ENCODE results near the gene ACOXL.
"Not testable (repeated sequence)": the region's sequence is repeated elsewhere in the genome, so short reads cannot be mapped to it uniquely, and the experiment has no call there.

Gene ACOXL

DNA sequence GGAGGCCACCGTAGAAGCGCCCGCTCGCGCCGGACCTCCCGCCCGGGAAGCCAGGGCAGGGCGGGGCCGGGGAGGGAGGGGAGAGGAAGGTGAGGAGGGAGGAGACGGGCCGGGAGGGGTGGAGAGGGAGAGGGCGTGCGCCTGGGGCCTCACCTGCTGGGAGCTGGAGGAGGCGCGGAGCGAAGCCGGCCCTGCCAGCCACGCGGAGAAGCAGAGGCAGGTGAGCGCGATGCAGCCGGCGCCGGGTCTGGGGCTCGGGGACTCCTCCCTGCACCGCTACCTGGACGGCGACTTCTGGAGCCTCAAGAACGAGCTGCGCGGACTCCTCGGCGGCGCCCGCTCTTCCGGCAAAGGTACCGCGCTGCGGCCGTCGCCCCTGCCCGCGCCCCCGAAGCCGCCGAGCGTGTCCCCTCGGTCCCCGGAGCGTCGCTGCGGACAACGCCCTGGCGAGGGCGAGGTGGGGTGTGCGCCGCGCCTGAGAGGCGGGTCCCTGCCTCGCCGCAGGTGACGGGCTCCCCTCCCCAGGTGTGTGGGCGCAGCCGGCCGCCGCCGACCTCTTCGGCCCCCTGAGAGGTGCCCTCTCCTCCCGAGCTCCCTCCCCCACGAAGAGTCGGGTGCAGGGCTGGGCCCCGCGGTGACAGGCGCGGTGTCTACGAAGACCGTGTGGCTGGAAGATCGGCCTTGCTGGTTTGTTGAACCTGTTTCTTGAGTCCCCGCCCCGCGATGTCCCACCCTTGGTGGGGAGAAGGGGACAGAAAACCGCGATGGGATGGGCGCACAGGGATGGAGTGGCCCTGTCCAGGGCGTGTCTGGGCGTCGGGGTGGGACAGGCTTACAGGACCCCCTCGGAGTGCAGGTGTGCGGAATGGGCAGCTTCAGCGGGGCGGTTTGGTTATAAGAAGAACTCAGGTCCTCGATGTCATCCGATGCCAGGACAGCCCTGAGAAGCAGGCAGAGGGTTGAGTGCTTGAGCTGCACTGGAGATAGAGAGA is at the start of gene ACOXL:
TSS of gene ACOXL (plus strand) at position 152 of the 992 bp plus-strand sequence. CDS start 35,817 bp downstream, outside the sequence.
- no peak for DNase-seq
- in situ Hi-C loops (cut with HindIII; ENCODE audit: low pct_ligation_motif_present, low pct_unique_long_range_greater_than_20kb, low sequenced_read_pairs) = no loop called here

DNA sequence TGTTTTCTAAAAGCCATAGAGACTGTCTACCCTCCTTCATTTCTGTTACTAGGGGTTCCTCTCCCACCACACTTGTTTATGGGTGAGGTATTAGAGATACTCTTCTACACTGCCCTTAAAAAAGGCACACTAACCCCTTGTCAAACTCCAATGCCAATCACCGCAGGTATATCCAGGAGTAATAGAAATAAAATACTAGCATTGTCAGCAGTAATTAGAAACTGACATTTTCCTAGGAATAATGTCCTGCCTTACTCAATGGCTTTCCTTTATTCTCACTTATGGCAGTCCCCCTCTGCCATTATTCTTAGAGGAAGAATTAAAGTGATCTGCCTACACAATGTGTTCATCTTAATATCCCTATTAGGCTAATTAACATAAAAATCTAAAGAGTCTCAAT is 49.5 kb upstream of the ACOXL start:
- DNase-seq = no peak
- in situ Hi-C loops (cut with HindIII; ENCODE audit: low pct_ligation_motif_present, low pct_unique_long_range_greater_than_20kb, low sequenced_read_pairs) = no loop called here

- in situ Hi-C loops (cut with HindIII; ENCODE audit: low pct_ligation_motif_present, low pct_unique_long_range_greater_than_20kb, low sequenced_read_pairs); DNase-seq: not testable (repeated sequence)
These were observed 44.4 kb upstream of the ACOXL start for GRCh38 chr2:110687775-110688484.

DNA sequence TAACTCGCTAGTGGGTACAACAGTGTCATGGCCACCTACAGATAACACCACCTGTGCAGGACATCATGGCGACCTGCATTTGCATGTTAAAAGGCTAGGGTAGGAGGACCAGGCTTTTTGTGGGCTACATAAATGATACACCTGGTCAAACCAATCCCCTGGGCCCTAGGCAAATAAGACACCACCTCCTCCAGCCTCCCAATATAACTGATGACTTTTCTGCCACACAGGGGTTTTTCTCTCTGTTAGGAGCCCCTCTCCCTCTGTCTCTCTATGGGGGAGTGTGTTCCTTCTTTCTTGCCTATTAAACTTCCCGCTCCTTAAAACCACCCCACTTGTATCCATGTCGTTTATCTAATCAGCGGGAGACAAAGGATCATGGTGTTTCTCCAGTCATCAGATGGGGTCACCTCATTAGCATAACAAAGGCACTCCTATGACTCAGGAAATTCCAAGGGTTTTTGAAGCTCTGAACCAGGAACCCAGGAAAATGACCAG is 43.7 kb upstream of the ACOXL start:
- in situ Hi-C loops (cut with HindIII; ENCODE audit: low pct_ligation_motif_present, low pct_unique_long_range_greater_than_20kb, low sequenced_read_pairs) = no loop called here
- DNase-seq = no peak

- no peak for DNase-seq
- in situ Hi-C loops (cut with HindIII; ENCODE audit: low pct_ligation_motif_present, low pct_unique_long_range_greater_than_20kb, low sequenced_read_pairs) = no loop called here
These were observed 42.0 kb upstream of the ACOXL start for GRCh38 chr2:110690083-110690965.

DNA sequence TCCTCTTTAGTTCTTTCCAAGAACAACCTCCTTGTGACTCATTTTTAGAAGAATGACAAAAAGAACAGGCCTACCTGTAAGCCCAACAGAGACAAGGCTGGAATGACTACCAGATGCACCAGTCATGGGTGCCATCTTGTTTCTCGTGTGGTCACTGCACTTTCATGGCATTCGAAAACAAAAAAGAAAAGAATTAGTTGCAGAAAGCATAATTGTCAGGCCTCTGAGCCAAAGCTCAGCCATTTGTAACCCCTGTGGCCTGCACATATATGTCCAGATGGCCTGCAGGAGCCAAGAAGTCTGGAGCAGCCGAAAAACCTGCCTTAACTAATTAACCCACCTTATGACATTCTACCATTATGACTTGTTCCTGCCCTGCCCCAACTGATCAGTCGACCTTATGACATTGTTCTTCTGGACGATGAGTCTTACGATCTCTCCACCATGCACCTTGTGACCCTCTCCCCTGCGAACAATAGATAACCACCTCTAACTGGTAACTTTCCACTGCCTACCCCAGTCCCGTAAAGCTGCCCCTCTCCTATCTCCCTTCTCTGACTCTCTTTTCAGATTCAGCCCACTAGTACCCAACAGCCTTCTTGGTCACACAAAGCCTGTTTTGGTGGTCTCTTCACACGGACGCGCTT is 40.6 kb upstream of the ACOXL start:
- DNase-seq = no peak
- in situ Hi-C loops (cut with HindIII; ENCODE audit: low pct_ligation_motif_present, low pct_unique_long_range_greater_than_20kb, low sequenced_read_pairs) = no loop called here

DNA sequence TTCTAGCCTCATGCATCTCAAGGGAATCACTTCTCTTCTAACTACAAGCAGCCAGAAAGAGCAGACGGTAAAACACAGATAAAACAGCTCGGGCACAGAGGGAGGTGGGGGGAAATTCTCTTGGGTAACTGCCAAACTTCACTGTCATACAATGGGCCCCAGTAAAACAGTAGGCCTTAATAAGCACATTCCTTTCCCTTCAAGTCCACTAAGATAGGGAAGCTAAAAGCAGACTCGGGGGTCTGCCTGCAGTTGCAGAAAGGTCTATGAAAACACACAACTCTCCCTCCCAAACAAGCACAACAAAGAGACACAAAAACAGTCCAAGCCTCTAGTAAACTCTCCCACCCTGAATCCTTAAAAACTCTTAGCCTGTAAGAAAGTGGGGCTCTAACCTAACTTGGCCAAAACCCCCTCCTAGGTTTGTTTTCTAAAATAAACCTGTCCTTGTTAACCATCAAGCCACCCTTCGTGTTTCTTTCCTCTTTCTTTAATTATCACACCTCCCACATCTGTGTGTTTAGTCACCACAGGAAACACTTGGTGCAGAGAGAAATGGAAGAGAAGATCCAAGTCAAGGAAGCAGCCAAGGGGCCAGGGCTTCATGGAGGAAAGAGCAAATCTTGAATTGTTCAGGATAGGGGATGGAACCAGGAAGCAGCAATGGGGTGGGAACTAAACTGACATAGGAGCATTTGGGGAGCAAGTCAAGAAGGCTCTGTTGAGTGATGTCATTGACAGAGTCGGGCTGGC is 37.1 kb upstream of the ACOXL start:
- DNase-seq; in situ Hi-C loops (cut with HindIII; ENCODE audit: low pct_ligation_motif_present, low pct_unique_long_range_greater_than_20kb, low sequenced_read_pairs): not testable (repeated sequence)

DNA sequence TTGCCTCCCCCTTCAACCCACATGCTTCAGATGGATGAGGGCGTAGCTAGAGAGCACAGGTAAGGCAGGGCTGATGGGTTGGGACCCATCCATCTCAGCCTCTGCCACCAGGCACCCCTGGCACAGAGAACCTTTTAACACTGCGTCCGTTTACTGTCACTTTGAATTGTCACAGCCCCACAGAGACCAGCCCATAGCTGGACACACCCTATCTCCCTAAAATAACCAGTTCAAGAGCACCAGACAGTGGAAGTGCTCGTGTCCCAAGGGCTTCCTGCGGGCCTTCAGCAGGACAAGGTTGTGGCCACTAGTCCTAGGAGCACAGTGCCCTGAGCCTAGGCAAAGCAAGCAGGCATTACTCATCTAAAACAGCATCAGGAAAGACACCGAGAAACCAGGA is 34.1 kb upstream of the ACOXL start:
- DNase-seq; in situ Hi-C loops (cut with HindIII; ENCODE audit: low pct_ligation_motif_present, low pct_unique_long_range_greater_than_20kb, low sequenced_read_pairs): not testable (repeated sequence)

DNA sequence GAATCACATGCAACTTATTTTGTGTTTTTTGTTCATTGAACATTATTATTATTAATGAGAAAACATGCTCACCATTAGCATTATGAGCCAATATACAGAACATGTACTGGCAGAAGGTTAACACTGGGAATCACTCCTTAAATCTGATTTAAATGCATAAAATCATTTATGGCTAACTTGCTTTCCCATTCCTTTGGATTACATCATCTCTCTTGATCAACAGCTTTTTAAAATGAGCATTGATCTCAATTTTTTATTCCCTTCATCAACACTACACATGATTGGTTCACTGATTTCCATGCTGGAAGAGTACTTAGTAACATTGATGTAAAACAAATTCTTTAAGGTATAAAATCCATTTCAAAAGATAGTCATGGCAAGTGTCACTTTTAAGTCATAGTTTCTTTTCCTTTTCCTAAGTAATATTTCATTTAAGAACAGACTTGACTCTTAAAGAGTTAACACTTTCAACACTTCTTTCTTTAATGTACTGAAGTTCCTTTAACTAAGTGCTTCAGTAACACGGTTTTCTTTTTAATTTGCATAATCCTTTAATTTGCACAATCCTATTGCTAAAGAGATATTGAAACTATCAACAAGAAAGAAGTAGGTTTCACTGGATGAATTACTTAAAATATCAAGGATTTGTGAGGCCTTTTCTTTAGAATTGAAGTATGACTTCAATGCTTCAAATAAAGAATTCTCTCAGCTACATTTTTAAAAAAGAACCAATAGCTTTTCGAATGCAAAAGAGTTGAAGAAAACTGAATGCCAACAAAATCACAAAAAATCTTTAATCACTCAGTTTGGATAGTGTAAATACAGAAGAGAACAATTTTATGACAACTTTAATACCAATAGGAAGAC is 29.6 kb upstream of the ACOXL start:
- in situ Hi-C loops (cut with HindIII; ENCODE audit: low pct_ligation_motif_present, low pct_unique_long_range_greater_than_20kb, low sequenced_read_pairs) = no loop called here
- no peak for DNase-seq

- in situ Hi-C loops (cut with HindIII; ENCODE audit: low pct_ligation_motif_present, low pct_unique_long_range_greater_than_20kb, low sequenced_read_pairs) = no loop called here
- DNase-seq = no peak
These were observed 24.9 kb upstream of the ACOXL start for GRCh38 chr2:110707386-110707965.

GRCh38 chr2:110708455-110708854 is 23.9 kb upstream of the ACOXL start:
- in situ Hi-C loops (cut with HindIII; ENCODE audit: low pct_ligation_motif_present, low pct_unique_long_range_greater_than_20kb, low sequenced_read_pairs) = no loop called here
- DNase-seq = no peak

DNA sequence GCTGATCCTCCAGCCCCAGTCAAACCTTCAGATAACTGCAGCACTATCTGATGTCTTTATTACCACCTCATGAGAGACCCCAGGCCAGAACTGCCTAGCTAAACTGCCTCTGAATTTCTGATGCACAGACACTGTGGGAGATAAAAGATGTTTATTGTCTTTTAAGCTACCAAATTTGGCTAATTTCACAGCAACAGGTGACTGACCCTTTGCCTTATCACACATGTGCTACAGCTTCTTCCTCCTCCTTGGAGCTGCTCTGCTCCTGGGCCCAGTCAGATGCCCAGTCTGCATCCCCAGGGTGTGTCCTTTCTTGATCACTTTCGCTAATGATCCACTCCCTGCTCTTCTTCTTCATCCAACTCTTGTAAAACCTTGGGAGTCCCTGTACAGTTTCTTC is 19.6 kb upstream of the ACOXL start:
- in situ Hi-C loops (cut with HindIII; ENCODE audit: low pct_ligation_motif_present, low pct_unique_long_range_greater_than_20kb, low sequenced_read_pairs) = no loop called here
- DNase-seq = no peak

DNA sequence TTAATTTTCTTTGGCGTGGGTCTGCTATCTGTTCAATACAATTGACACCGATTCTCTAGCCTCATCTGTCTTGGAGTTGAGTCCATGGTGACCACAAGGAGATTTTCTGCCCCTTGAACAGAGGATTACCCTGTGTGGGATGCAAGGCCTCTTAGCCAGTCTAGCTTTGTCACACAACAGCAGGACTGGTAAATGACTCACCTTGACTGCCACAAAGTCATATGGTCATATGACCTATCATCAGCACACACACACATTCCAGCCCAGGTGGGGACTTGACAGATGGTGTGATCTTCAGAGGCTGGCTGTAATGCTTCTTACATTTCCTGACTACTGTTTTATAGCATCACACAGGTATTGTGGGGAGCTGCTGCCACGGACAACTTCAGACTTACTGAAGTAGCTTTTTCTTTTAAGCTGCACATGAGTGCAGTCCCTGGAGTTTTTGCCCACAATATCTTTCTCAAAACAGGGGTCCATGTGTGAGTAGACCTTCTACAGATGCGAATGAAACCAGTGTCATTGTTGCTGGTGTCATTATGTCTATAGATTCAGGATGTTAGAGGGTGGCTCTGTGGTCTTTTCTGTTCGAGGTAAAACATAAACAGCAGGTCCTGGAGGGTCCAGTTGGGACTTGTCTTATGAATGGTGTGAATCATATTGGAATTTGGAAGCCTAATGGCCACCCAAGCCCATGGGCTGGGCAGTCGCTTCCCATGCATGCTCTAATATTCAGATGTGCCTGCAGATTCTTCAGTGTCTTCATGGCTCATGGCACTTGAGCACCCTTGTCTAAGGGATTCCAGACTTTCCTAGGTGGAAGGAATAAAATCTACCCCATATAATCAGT is 18.6 kb upstream of the ACOXL start:
- in situ Hi-C loops (cut with HindIII; ENCODE audit: low pct_ligation_motif_present, low pct_unique_long_range_greater_than_20kb, low sequenced_read_pairs) = no loop called here
- no peak for DNase-seq

- in situ Hi-C loops (cut with HindIII; ENCODE audit: low pct_ligation_motif_present, low pct_unique_long_range_greater_than_20kb, low sequenced_read_pairs) = no loop called here
- DNase-seq = no peak
These were observed 17.7 kb upstream of the ACOXL start for GRCh38 chr2:110714452-110715224.
